ENCODE data around the gene DGKG.

DNA sequence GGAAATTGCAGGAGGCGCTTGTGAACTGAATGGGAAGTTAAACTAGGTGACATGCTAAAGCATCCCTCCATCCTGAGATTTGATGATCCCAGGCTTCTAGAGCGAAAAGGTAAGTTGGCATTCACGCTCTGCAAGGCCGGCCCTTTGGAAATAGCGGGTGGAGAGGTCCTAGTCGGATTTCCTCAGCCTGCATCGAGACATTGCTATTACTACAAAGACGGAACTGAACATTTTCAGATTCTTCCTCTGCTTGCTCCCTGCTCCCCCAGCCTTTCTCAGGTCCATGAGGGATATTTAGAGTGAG is 77.7 kb downstream of the DGKG start:
- TF ChIP-seq HDGF (IDR thresholded peaks at IDR 0.05; ENCODE audit: borderline replicate concordance) (no peak), SUZ12 (IDR thresholded peaks at IDR 0.05) (no peak), FOXM1 (IDR thresholded peaks at IDR 0.05; ENCODE audit: borderline replicate concordance) (no peak), BHLHE40 (IDR thresholded peaks at IDR 0.05; ENCODE audit: borderline replicate concordance) (no peak), SP1 (IDR thresholded peaks at IDR 0.05) (no peak), TARDBP (IDR thresholded peaks at IDR 0.05) (no peak), ELF4 (IDR thresholded peaks at IDR 0.05) (no peak), FOXA1 (IDR thresholded peaks at IDR 0.05) (no peak), FOXK2 (IDR thresholded peaks at IDR 0.05) (no peak), NFRKB (IDR thresholded peaks at IDR 0.05) (no peak)
- TF ChIP-seq, protein P1, sequence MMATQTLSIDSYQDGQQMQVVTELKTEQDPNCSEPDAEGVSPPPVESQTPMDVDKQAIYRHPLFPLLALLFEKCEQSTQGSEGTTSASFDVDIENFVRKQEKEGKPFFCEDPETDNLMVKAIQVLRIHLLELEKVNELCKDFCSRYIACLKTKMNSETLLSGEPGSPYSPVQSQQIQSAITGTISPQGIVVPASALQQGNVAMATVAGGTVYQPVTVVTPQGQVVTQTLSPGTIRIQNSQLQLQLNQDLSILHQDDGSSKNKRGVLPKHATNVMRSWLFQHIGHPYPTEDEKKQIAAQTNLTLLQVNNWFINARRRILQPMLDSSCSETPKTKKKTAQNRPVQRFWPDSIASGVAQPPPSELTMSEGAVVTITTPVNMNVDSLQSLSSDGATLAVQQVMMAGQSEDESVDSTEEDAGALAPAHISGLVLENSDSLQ (IDR thresholded peaks at IDR 0.05): no peak
